Astrocyte of the cerebellum (primary cell): Measurements from ENCODE around the gene IRF6.

Experiments
- DNase-seq: peaks from one replicate; pipeline ENCODE4 v3.0.0-alpha.2; 2011; ENCODE audit warnings: low read depth
- H3K4me3 ChIP-seq: 2 replicates; pipeline ENCODE4 v1.5.1; 2011; ENCODE audit warnings: mild to moderate bottlenecking, low read depth, low read length, moderate library complexity
- in situ Hi-C: cut with HindIII; loops from 2 replicates; pipeline ENCODE4 v1.10.0; 2017; ENCODE audit warnings: low sequenced_read_pairs
- TF ChIP-seq, protein P1 (sequence below): IDR thresholded peaks from 2 replicates; pipeline ENCODE4 v1.5.1; 2012; ENCODE audit warnings: low read length, low read depth, moderate library complexity, mild to moderate bottlenecking; ENCODE audit errors: missing control alignments

The IRF6 gene

GRCh38 chr1:209805875-209806760 is at the start of gene IRF6:
TSS of gene IRF6 (minus strand) at chr1:209806142. CDS start at chr1:209801413, 4,729 bp downstream.
- peak within 1 kb of the TSS; percentile 36 for H3K4me3 ChIP-seq
- DNase-seq: peak; percentile 23
- in situ Hi-C loops: no loop called here
- TF ChIP-seq, protein P1, sequence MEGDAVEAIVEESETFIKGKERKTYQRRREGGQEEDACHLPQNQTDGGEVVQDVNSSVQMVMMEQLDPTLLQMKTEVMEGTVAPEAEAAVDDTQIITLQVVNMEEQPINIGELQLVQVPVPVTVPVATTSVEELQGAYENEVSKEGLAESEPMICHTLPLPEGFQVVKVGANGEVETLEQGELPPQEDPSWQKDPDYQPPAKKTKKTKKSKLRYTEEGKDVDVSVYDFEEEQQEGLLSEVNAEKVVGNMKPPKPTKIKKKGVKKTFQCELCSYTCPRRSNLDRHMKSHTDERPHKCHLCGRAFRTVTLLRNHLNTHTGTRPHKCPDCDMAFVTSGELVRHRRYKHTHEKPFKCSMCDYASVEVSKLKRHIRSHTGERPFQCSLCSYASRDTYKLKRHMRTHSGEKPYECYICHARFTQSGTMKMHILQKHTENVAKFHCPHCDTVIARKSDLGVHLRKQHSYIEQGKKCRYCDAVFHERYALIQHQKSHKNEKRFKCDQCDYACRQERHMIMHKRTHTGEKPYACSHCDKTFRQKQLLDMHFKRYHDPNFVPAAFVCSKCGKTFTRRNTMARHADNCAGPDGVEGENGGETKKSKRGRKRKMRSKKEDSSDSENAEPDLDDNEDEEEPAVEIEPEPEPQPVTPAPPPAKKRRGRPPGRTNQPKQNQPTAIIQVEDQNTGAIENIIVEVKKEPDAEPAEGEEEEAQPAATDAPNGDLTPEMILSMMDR: no peak

GRCh38 chr1:209855623-209856022 is 49.7 kb upstream of the IRF6 start:
- in situ Hi-C loops: no loop called here
- H3K4me3 ChIP-seq: no peak overlapping the region
- TF ChIP-seq, protein P1: no peak

DNA sequence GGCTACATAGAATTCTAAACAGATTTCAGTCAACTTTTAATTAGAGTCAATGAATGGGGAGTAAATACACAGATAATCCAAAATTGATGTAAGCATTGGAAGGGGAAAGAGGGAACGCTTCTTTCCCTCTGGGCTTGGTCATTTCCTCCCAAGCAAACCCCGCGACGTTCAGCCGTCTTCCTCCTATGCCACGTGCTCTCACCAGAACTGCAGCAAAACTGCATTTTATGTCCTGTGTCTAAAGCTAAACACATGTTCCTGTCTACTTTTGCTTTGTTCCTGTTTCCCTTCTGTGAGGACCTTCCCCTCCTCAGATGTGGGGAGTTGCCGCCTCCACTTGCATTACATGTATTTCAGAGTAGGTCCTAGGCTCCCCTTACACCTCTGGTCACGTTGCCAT is 49.1 kb upstream of the IRF6 start:
- no peak overlapping the region for H3K4me3 ChIP-seq
- in situ Hi-C loops: no loop called here

More at GRCh38 chr1:209855623-209856022, 49.7 kb upstream of the IRF6 start:
- no peak for DNase-seq

GRCh38 chr1:209854196-209854595 is 48.3 kb upstream of the IRF6 start:
- DNase-seq: no peak
- TF ChIP-seq, protein P1: no peak
- in situ Hi-C loops: no loop called here
- no peak overlapping the region for H3K4me3 ChIP-seq

More for the DNA sequence above, 49.1 kb upstream of the IRF6 start:
- TF ChIP-seq, protein P1: no peak
- DNase-seq: no peak

DNA sequence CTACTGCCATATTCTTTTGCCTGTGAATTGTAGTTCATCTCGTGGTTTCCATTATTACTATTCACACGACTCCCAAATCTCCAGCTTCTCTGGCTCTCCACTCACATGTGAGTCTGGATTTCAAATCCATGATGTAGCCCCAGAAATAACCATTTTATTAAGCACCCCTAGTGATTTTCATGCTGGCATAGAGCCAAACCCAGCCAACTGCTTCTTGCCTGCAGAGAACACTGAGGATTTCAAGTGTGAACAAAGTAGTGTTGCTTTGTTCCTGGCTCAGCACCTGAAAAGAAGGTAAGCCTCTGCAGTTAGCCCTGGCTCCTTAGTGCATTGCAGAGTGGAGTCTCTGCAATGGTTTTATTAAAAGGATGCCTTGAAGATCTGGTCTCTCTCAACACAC is 47.7 kb upstream of the IRF6 start:
- TF ChIP-seq, protein P1: no peak
- in situ Hi-C loops: no loop called here
- no peak for DNase-seq

DNA sequence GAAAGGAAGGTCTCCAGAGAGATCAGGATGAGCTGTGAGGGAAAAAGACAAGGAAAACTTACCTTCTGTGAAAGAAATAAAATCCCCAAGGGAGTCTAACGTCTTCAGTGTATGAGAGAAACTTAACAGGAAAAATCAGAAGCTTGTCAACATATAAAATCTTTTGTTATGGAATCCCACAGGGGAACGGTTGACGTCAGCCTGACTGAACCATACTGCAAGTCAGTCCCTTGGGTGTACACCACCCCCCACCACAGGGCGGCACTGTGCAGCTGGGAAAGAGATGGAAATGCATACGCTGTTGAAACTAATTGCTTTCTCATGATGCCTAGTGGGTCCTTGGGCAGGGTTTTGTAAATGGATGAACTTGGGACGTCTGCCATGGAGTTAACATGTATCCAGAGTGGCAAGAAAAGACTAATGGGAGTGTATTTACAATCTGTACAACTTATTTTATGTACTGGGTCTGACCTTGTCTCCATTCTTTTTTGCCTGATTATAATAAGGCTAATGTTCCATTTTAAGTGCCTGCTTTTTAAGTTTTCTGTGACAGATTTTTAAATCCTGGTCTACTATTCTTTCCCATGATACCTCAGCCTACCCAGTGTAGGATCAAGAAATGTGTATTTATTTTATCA is 44.5 kb upstream of the IRF6 start:
- in situ Hi-C loops: no loop called here
- TF ChIP-seq, protein P1: peak; percentile 83
- DNase-seq: no peak
- no peak overlapping the region for H3K4me3 ChIP-seq

More for the DNA sequence above, 47.7 kb upstream of the IRF6 start:
- no peak overlapping the region for H3K4me3 ChIP-seq
